ENCODE results near the gene APOM. TPM values are rescaled to one million over a fixed set of nuclear protein-coding genes. Genes with fewer than 3 reads are reported as not detected.

Gene APOM
- total RNA-seq, 4 donors from 2014 or later: 0.63 to 2.0 (median 0.90) TPM; not detected in 1

GRCh38 chr6:31634969-31635575 is 20.6 kb upstream of the APOM start:
- no peaks in the 10 kb centered on the region for H3K27me3 ChIP-seq
- H3K9me3 ChIP-seq: no peaks in the 10 kb centered on the region
- H3K36me3 ChIP-seq: peaks cover 2 to 100% (median 50%) of the 10 kb centered on the region in 3 donors
- peaks cover 0 to 18% (median 0%) of the 10 kb centered on the region in 4 donors for H3K4me1 ChIP-seq
- no peak overlapping the region for H3K27ac ChIP-seq
- WGBS, 2 donors: 74 to 79% methylated on average over 11 of the region's 11 CpGs
- H3K4me3 ChIP-seq: no peak overlapping the region
- no peak for TF ChIP-seq CTCF (IDR thresholded peaks at IDR 0.05)
- TF ChIP-seq EP300 (IDR thresholded peaks at IDR 0.05): no peak
- no peak for TF ChIP-seq POLR2A (IDR thresholded peaks at IDR 0.05)
- no peak for DNase-seq (ENCODE audit: low spot score in 2 of 2)

GRCh38 chr6:31636698-31637596 is 18.7 kb upstream of the APOM start:
- DNase-seq (ENCODE audit: low spot score in 2 of 2): no peak
- Histone ChIP-seq H3K27ac (no peak overlapping the region), H3K4me1 (peaks cover 0 to 18% (median 0%) of the 10 kb centered on the region in 4 donors), H3K9me3 (no peaks in the 10 kb centered on the region), H3K4me3 (no peak overlapping the region), H3K36me3 (peaks cover 6 to 100% (median 61%) of the 10 kb centered on the region in 3 donors), H3K27me3 (no peaks in the 10 kb centered on the region)
- 74 to 76% methylated on average over 26 to 27 of the region's 27 CpGs for WGBS, 2 donors
- TF ChIP-seq CTCF (IDR thresholded peaks at IDR 0.05) (no peak), POLR2A (IDR thresholded peaks at IDR 0.05) (no peak), EP300 (IDR thresholded peaks at IDR 0.05) (no peak)

- H3K4me1 ChIP-seq: no peaks in the 10 kb centered on the region
- WGBS, 2 donors: 73 to 84% methylated on average over 9 of the region's 9 CpGs
Observed at GRCh38 chr6:31639043-31639442, 16.7 kb upstream of the APOM start.

GRCh38 chr6:31639449-31639861 is 16.2 kb upstream of the APOM start:
- TF ChIP-seq POLR2A (IDR thresholded peaks at IDR 0.05): no peak
- TF ChIP-seq EP300 (IDR thresholded peaks at IDR 0.05): no peak
- TF ChIP-seq CTCF (IDR thresholded peaks at IDR 0.05): no peak
- H3K9me3 ChIP-seq: no peaks in the 10 kb centered on the region
- peaks cover 8 to 99% (median 66%) of the 10 kb centered on the region in 3 donors for H3K36me3 ChIP-seq
- H3K27me3 ChIP-seq: no peaks in the 10 kb centered on the region
- DNase-seq (ENCODE audit: low spot score in 2 of 2): no peak
- no peak overlapping the region for H3K27ac ChIP-seq
- H3K4me1 ChIP-seq: no peaks in the 10 kb centered on the region
- H3K4me3 ChIP-seq: no peak overlapping the region
- 65 to 73% methylated on average over 8 to 10 of the region's 10 CpGs for WGBS, 2 donors

More at GRCh38 chr6:31639043-31639442, 16.7 kb upstream of the APOM start:
- no peak overlapping the region for H3K27ac ChIP-seq
- no peaks in the 10 kb centered on the region for H3K9me3 ChIP-seq
- no peak for DNase-seq (ENCODE audit: low spot score in 2 of 2)
- no peak for TF ChIP-seq EP300 (IDR thresholded peaks at IDR 0.05)
- TF ChIP-seq POLR2A (IDR thresholded peaks at IDR 0.05): no peak
- no peak for TF ChIP-seq CTCF (IDR thresholded peaks at IDR 0.05)
- H3K4me3 ChIP-seq: no peak overlapping the region
- H3K27me3 ChIP-seq: no peaks in the 10 kb centered on the region
- peaks cover 8 to 99% (median 69%) of the 10 kb centered on the region in 3 donors for H3K36me3 ChIP-seq

- no peaks in the 10 kb centered on the region for H3K4me1 ChIP-seq
- no peaks in the 10 kb centered on the region for H3K9me3 ChIP-seq
- peaks cover 10 to 99% (median 60%) of the 10 kb centered on the region in 3 donors for H3K36me3 ChIP-seq
- H3K27ac ChIP-seq: no peak overlapping the region
- 93 to 94% methylated on average over 6 of the region's 6 CpGs for WGBS, 2 donors
- H3K27me3 ChIP-seq: no peaks in the 10 kb centered on the region
- H3K4me3 ChIP-seq: no peak overlapping the region
- no peak for DNase-seq (ENCODE audit: low spot score in 2 of 2)
- TF ChIP-seq EP300 (IDR thresholded peaks at IDR 0.05): no peak
- no peak for TF ChIP-seq POLR2A (IDR thresholded peaks at IDR 0.05)
- TF ChIP-seq CTCF (IDR thresholded peaks at IDR 0.05): no peak
Observed at GRCh38 chr6:31640612-31641011, 15.1 kb upstream of the APOM start.
